ENCODE results near the gene CFLAR. TPM values are rescaled to one million over a fixed set of nuclear protein-coding genes. Genes with fewer than 3 reads are reported as not detected.
"Not testable (repeated sequence)": the region's sequence is repeated elsewhere in the genome, so short reads cannot be mapped to it uniquely, and the experiment has no call there.

The CFLAR gene
- total and polyA plus RNA-seq, 8 donors, result 93.3 to 327 (median 102) TPM

GRCh38 chr2:201149064-201149820, 33.3 kb downstream of the CFLAR start:
- Histone ChIP-seq H3K4me3 (no peak overlapping the region), H3K36me3 (peaks cover 0 to 97% of the 10 kb centered on the region in 2 donors), H3K4me1 (peaks cover 22 to 79% of the 10 kb centered on the region in 2 donors), H3K9me3 (no peaks in the 10 kb centered on the region), H3K27me3 (no peaks in the 10 kb centered on the region), H3K27ac (peak overlapping the region; percentile 78 to 91)
- TF ChIP-seq CTCF (IDR thresholded peaks at IDR 0.05), result no peak
- DNase-seq (no peak), ATAC-seq (peak; percentile 79)
- intact Hi-C loops (cut with DNase I), result no loop called here

- Histone ChIP-seq H3K27ac (peak overlapping the region; percentile 78 to 91), H3K36me3 (peaks cover 0 to 97% of the 10 kb centered on the region in 2 donors), H3K4me1 (peaks cover 22 to 78% of the 10 kb centered on the region in 2 donors)
- H3K27me3 ChIP-seq; DNase-seq; H3K4me3 ChIP-seq; H3K9me3 ChIP-seq; intact Hi-C loops (cut with DNase I): not testable (repeated sequence)
- peak; percentile 21 for ATAC-seq
Measured at GRCh38 chr2:201149821-201150165, 33.8 kb downstream of the CFLAR start.

GRCh38 chr2:201150454-201151020, 34.6 kb downstream of the CFLAR start:
- intact Hi-C loops (cut with DNase I), result no loop called here
- no peak overlapping the region for H3K4me3 ChIP-seq
- H3K4me1 ChIP-seq, result peaks cover 22 to 85% of the 10 kb centered on the region in 2 donors
- H3K9me3 ChIP-seq, result no peaks in the 10 kb centered on the region
- H3K36me3 ChIP-seq, result peaks cover 0 to 97% of the 10 kb centered on the region in 2 donors
- peak overlapping the region; percentile 78 to 91 for H3K27ac ChIP-seq
- no peak for DNase-seq
- TF ChIP-seq CTCF (IDR thresholded peaks at IDR 0.05), result no peak
- no peak for ATAC-seq
- no peaks in the 10 kb centered on the region for H3K27me3 ChIP-seq

- intact Hi-C loops (cut with DNase I), result no loop called here
- Histone ChIP-seq H3K27me3 (no peaks in the 10 kb centered on the region), H3K4me1 (peaks cover 22 to 93% of the 10 kb centered on the region in 2 donors), H3K36me3 (peaks cover 0 to 97% of the 10 kb centered on the region in 2 donors), H3K4me3 (no peak overlapping the region), H3K27ac (peak overlapping the region; percentile 78 to 91), H3K9me3 (no peaks in the 10 kb centered on the region)
- peak; percentile 45 for ATAC-seq
- TF ChIP-seq CTCF (IDR thresholded peaks at IDR 0.05), result no peak
- DNase-seq, result no peak
Measured at GRCh38 chr2:201151127-201151981, 35.4 kb downstream of the CFLAR start.

GRCh38 chr2:201152517-201152916, 36.6 kb downstream of the CFLAR start:
- H3K36me3 ChIP-seq, result peaks cover 0 to 97% of the 10 kb centered on the region in 2 donors
- H3K4me3 ChIP-seq, result no peak overlapping the region
- no peaks in the 10 kb centered on the region for H3K9me3 ChIP-seq
- ATAC-seq, result peak; percentile 76
- H3K27me3 ChIP-seq, result no peaks in the 10 kb centered on the region
- intact Hi-C loops (cut with DNase I), result no loop called here
- no peak for TF ChIP-seq CTCF (IDR thresholded peaks at IDR 0.05)
- peaks cover 25 to 99% of the 10 kb centered on the region in 2 donors for H3K4me1 ChIP-seq
- peak in 1 of 4 donors; percentile 57 for DNase-seq
- peak overlapping the region; percentile 78 to 91 for H3K27ac ChIP-seq
